ENCODE results near the gene POC1A. TPM values are rescaled to one million over a fixed set of nuclear protein-coding genes. Genes with fewer than 3 reads are reported as not detected.

The POC1A gene
- total and polyA plus RNA-seq, 9 of the 15 experiments (the other 6 are each of a cell fraction or from before 2014, with no cell fraction given) = 7.2 to 17.5 (median 12.1) TPM

- POLR2A ChIA-PET = interaction anchor here (0.6 kb wide), 1 partner anchor 32 kb away, joined by 3 read pairs; no protein-coding TSS in a partner anchor
- TF ChIP-seq XRCC4 (IDR thresholded peaks at IDR 0.05; ENCODE audit: extremely low read depth, insufficient read depth, insufficient read length) = no peak
- TF ChIP-seq NCOA6 (IDR thresholded peaks at IDR 0.05) = no peak
- TF ChIP-seq TAF15 (IDR thresholded peaks at IDR 0.05; ENCODE audit: low read depth, low read length) = no peak
- no peak for TF ChIP-seq RFX5 (IDR thresholded peaks at IDR 0.05; ENCODE audit: low read depth, low read length)
- TF ChIP-seq, protein P1, sequence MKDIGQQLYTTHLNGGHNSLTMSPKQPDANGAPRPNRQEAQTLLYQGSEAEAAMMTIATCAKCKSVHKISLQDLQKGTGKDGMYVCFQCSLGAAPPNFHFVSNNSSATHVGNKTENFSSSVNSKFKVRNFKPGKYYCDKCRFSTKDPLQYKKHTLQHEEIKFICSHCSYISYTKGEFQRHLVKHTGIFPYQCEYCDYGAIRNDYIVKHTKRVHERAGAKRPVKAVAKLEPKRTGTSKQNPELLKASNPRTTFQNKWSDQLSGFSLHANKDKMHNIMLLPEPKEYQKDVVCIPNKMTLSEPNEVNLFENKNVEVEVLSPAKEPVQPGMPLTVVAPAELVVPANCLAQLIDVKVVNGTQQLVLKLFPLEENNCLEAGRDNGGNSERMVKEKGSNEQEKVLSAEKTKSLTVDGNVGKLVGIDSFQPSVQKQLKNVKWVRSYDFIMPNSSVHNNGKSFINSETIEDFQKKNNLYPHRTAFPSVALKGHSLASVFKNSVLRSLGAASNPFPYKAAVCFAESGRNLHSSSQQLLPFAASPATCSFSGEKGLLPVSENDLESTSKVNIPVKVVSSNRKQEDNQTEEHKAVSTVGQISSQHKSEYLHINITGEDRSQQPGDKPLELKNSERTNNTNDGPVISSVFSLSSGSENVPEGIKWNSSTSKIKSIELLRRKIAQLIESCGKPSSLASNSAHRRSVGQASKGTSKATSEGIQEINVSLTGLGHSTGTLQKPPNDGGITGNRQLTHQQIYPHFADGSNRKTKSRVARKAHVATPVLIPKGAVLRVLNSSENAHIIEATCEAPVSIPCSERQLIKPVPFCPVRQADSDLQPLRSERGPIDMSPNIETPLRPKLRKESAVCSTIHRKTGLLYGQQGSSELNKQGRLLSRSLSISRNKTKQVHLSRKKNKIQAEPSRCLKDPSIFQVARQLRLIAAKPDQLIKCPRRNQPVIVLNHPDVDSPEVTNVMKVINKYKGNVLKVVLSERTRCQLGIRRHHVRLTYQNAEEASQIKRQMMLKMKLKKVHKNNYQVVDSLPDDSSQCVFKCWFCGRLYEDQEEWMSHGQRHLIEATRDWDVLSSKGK (CRISPR knock-in tag; IDR thresholded peaks at IDR 0.05) = no peak
- no peak for TF ChIP-seq PBX2 (CRISPR knock-in tag; IDR thresholded peaks at IDR 0.05; ENCODE audit: low read depth)
- TF ChIP-seq PBX2 (tag; conservative IDR thresholded peaks at IDR 0.05; ENCODE audit: low read depth) = no peak
- TF ChIP-seq GTF2A2 (tag; IDR thresholded peaks at IDR 0.05) = no peak
- no peak for TF ChIP-seq SMARCB1 (IDR thresholded peaks at IDR 0.05; ENCODE audit: insufficient read length, low read depth)
- TF ChIP-seq ZKSCAN1 (IDR thresholded peaks at IDR 0.05; ENCODE audit: low read depth, low read length) = no peak
- TF ChIP-seq, protein P2, sequence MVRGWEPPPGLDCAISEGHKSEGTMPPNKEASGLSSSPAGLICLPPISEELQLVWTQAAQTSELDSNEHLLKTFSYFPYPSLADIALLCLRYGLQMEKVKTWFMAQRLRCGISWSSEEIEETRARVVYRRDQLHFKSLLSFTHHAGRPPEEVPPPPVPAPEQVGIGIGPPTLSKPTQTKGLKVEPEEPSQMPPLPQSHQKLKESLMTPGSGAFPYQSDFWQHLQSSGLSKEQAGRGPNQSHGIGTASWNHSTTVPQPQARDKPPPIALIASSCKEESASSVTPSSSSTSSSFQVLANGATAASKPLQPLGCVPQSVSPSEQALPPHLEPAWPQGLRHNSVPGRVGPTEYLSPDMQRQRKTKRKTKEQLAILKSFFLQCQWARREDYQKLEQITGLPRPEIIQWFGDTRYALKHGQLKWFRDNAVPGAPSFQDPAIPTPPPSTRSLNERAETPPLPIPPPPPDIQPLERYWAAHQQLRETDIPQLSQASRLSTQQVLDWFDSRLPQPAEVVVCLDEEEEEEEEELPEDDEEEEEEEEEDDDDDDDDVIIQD (CRISPR knock-in tag; IDR thresholded peaks at IDR 0.05) = no peak
These were observed 3.9 kb downstream of the POC1A start for GRCh38 chr3:52150357-52150756.

More at GRCh38 chr3:52150357-52150756, 3.9 kb downstream of the POC1A start:
- intact Hi-C loops (cut with micrococcal nuclease) (no loop called here), in situ Hi-C loops (cut with MboI) (no loop called here)
- WGBS (ENCODE audit: insufficient coverage, low coverage, missing lambda C conversion rate) = 80% methylated on average over 1 of the region's 3 CpGs
- peaks cover 39% of the 10 kb centered on the region; the same call in 2 of the 3 replicates for H3K36me3 ChIP-seq (ENCODE audit: control insufficient read depth, insufficient read depth, low read length)
- peaks cover 18% of the 10 kb centered on the region for H3K79me2 ChIP-seq (ENCODE audit: control insufficient read depth, insufficient read depth, low read length)
- H2AFZ ChIP-seq (ENCODE audit: low read depth, low read length) = no peak overlapping the region
- CTCF ChIA-PET (ENCODE audit: low intra/inter-chr PET ratio) = no interaction called here
- no peak overlapping the region for H3K27ac ChIP-seq (ENCODE audit: extremely low read depth, low read depth, low read length)
- peaks cover 10 to 11% of the 10 kb centered on the region in 2 experiments; a peak in 4 of 5 replicates for H3K4me1 ChIP-seq (replicated peaks in 1 of 2; ENCODE audit: control insufficient read depth in 2 of 2, insufficient read depth in 2 of 2, low read length in 2 of 2)
- no peak overlapping the region; a peak in 1 of 4 replicates for H3K9ac ChIP-seq (ENCODE audit: insufficient read depth in 1 of 2, low read depth in 2 of 2, low read length in 2 of 2)
- no peaks in the 10 kb centered on the region for H4K20me1 ChIP-seq (replicated peaks; ENCODE audit: control insufficient read depth, insufficient read depth, low read length)
- no peak overlapping the region for H3K4me3 ChIP-seq
- no peaks in the 10 kb centered on the region for H3K9me3 ChIP-seq (replicated peaks; ENCODE audit: control insufficient read depth, insufficient read depth, low read depth, low read length)
- H3K9me1 ChIP-seq (ENCODE audit: control insufficient read depth, insufficient read depth, low read length) = no peaks in the 10 kb centered on the region
- DNase-seq (ENCODE audit: extremely low read depth in 1 of 4, low spot score in 3 of 4) (no peak), FAIRE-seq (no peak), ATAC-seq (no peak)
- H3K27me3 ChIP-seq (ENCODE audit: control insufficient read depth in 2 of 2, insufficient read depth in 2 of 2, low read length in 2 of 2) = no peaks in the 10 kb centered on the region
- no peak overlapping the region for H3K4me2 ChIP-seq (ENCODE audit: insufficient read depth, low read length)
- BruUV-seq (replicated peaks) = no TSS peak

Measured in K562 (cell line).